GM23248 (cell line): ENCODE measurements around the gene LSP1.

Source experiments
- EZH2 ChIP-seq: fragments of 200-600 bp; sonication (generic); IDR thresholded peaks from 2 replicates; pipeline ENCODE4 v1.6.1; 2018; ENCODE audit warnings: antibody characterized with exemption, mild to moderate bottlenecking; ENCODE audit not compliant: insufficient read depth, poor library complexity, severe bottlenecking
- EZH2phosphoT487 ChIP-seq: fragments of 200-600 bp; sonication (generic); IDR thresholded peaks from 2 replicates; pipeline ENCODE4 v1.6.1; 2018; ENCODE audit warnings: antibody characterized with exemption, moderate library complexity, mild to moderate bottlenecking, low read depth; ENCODE audit not compliant: insufficient read depth

DNA sequence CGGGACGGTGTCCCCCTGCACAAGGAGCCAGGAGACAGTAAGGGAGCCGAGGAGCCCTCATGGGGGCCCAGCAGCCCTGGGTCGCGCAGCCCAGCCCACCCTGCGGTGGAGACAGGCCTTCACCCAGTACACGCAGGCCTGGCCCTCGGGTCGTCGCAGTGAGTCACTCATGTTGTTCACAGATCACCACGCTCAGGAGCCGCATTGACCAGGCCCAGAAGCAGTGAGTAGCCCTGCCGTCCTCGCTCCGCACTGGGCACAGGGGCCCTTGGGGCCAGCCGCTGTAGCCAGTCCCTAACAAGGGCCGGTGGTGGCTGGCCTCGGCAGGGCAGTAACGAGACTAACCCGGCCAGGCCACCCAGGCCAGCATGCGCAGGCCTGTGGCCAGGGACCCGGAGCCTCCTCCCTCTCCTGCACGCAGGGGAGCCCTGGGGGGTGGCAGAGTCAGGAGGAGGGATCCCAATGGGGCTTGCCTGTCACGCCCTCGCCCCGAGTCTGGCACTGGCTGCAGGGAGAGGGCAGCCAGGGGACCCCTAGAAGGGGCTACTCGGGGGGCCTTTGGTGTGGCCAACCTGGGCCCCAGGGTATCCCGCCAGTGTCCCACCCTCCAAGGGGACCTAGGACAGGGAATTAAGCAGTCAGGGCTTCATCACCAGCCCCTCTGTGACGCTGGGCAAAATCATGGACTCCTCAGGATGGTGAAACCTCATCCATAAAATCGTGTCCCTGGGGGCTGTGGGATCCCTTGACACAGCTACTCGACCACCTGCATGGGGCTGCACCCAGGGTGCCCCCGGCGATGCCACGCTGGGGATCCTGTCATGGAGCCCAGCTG is 84.1 kb downstream of the LSP1 start:
- TF ChIP-seq EZH2: no peak
- TF ChIP-seq EZH2phosphoT487: no peak
